Transverse colon (tissue), 3 donors: ENCODE results near the gene FKRP.

Experiments
- POLR2A ChIP-seq: fragments of 450-650 bp; IDR thresholded peaks from one replicate; pipeline ENCODE4 v1.6.1; 2016; ENCODE audit warnings: antibody characterized with exemption, mild to moderate bottlenecking, moderate library complexity
- TF ChIP-seq, protein P1 (sequence below), 5 experiments: fragments of 200-600 bp in 3 of 5; fragments of 450-650 bp in 2 of 5; sonication (generic) in 3 of 5; IDR thresholded peaks; 1 replicate in 2 of 5; 2 replicates in 3 of 5; pipeline ENCODE4 v1.5.1; 2016 to 2017; ENCODE audit warnings: antibody characterized with exemption in 5 of 5, inconsistent platforms in 3 of 5, mild to moderate bottlenecking in 2 of 5, moderate library complexity in 1 of 5

DNA sequence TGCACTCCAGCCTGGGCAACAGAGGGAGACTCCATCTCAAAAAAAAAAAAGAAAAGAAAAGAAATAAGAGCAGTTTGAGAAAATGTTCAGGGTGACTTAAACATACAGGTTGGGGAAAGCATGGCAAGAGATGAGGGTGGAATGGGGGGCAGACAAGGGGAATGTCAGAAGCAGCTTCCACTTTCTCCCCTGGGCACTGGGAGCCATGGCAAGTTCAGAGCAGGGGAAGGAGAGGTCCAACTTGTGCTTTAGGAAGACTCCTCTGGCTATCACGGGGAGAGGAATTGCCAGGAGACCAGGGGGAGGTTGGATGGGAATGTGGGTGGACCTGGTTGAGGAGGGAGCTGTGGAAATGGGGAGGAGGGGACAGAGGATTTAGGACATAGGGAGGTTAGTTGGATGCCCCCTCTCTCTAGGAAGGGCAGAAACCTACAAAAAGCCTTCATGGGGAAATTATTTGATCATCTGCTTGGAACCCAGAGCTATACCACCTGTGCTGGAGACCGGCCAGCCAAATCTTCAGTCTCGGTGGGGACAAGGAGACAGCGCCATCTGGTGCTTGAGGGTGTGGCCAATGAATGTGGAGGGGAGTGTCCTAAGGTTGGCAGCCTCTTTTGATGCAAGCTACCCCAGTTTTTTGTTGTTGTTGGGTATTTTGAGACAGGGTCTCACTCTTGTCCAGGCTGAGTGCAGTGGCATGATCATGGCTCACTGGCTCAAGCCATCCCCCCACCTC, 7.7 kb downstream of the FKRP start:
- TF ChIP-seq, protein P1, sequence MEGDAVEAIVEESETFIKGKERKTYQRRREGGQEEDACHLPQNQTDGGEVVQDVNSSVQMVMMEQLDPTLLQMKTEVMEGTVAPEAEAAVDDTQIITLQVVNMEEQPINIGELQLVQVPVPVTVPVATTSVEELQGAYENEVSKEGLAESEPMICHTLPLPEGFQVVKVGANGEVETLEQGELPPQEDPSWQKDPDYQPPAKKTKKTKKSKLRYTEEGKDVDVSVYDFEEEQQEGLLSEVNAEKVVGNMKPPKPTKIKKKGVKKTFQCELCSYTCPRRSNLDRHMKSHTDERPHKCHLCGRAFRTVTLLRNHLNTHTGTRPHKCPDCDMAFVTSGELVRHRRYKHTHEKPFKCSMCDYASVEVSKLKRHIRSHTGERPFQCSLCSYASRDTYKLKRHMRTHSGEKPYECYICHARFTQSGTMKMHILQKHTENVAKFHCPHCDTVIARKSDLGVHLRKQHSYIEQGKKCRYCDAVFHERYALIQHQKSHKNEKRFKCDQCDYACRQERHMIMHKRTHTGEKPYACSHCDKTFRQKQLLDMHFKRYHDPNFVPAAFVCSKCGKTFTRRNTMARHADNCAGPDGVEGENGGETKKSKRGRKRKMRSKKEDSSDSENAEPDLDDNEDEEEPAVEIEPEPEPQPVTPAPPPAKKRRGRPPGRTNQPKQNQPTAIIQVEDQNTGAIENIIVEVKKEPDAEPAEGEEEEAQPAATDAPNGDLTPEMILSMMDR (IDR thresholded peaks at IDR 0.05), result peak; percentile 37 to 52 (median 40)
- no peak for TF ChIP-seq POLR2A
